Upper lobe of left lung (tissue), 6 donors: Measurements from ENCODE around the gene SIPA1. TPM values are rescaled to one million over a fixed set of nuclear protein-coding genes. Genes with fewer than 3 reads are reported as not detected.
A peak's percentile ranks its signal among the peaks of the same experiment; 100 is the strongest.
"Not testable (repeated sequence)": the region's sequence is repeated elsewhere in the genome, so short reads cannot be mapped to it uniquely, and the experiment has no call there.

ENCODE experiments used
- ATAC-seq, 2 donors: fragments of 200-7000 bp; cut with Tn5 transposase; one replicate each; pipeline ENCODE4 v1.9.1; 2022; ENCODE audit warnings: mild to moderate bottlenecking in 2 of 2, moderate library complexity in 2 of 2; ENCODE audit not compliant: low FRiP score in 2 of 2
- DNase-seq, 2 donors: peaks; one replicate each; pipeline ENCODE4 v3.0.0-alpha.2; 2019 to 2020
- H3K27ac ChIP-seq, 4 donors: fragments of 200-600 bp; sonication (generic); one replicate each; pipeline ENCODE4 v1.5.1; 2016 to 2019
- H3K27me3 ChIP-seq, 4 donors: fragments of 200-600 bp; sonication (generic); one replicate each; pipeline ENCODE4 v1.5.1; 2017 to 2019
- H3K36me3 ChIP-seq, 4 donors: fragments of 200-600 bp; sonication (generic); one replicate each; pipeline ENCODE4 v1.5.1; 2016 to 2019
- H3K4me1 ChIP-seq, 4 donors: fragments of 200-600 bp; sonication (generic); one replicate each; pipeline ENCODE4 v1.5.1; 2018 to 2019
- H3K4me3 ChIP-seq, 4 donors: fragments of 200-600 bp; sonication (generic); one replicate each; pipeline ENCODE4 v1.5.1; 2017 to 2019; ENCODE audit warnings: mild to moderate bottlenecking in 2 of 4, moderate library complexity in 1 of 4
- H3K9me3 ChIP-seq, 4 donors: fragments of 200-600 bp; sonication (generic); one replicate each; pipeline ENCODE4 v1.5.1; 2018 to 2019
- EP300 ChIP-seq, 4 donors: sonication (generic); formaldehyde crosslinking; IDR thresholded peaks; one replicate each; pipeline ENCODE4 v1.5.1; 2017; ENCODE audit warnings: antibody characterized with exemption in 4 of 4, control low read depth in 2 of 4
- POLR2A ChIP-seq, 4 donors: fragments of 450-650 bp; IDR thresholded peaks; one replicate each; pipeline ENCODE4 v1.5.1; 2016 to 2017; ENCODE audit warnings: antibody characterized with exemption in 4 of 4, mild to moderate bottlenecking in 2 of 4
- POLR2AphosphoS5 ChIP-seq, 2 donors: sonication (generic); formaldehyde crosslinking; IDR thresholded peaks; one replicate each; pipeline ENCODE4 v1.5.1; 2017; ENCODE audit warnings: antibody characterized with exemption in 2 of 2
- WGBS, 2 donors: methylation state at CpG; one replicate each; pipeline ENCODE4 v1.1.5; 2017 to 2018; 5-methylcytosine and 5-hydroxymethylcytosine counted together
- total RNA-seq, 6 donors: library from RNA; depleted of rRNA in 4 of 6; stranded (reverse); fragments of >200 nt in 4 of 6; gene quantifications; one replicate each; pipeline versions ENCODE4 v1.1.0 to v1.2.1, GENCODE V29; 2016 to 2021
- TF ChIP-seq, protein P1 (sequence below), 6 experiments: fragments of 450-650 bp in 4 of 6; fragments of 200-600 bp in 2 of 6; sonication (generic) in 2 of 6; IDR thresholded peaks; one replicate each; pipeline ENCODE4 v1.5.1; 2016 to 2019; ENCODE audit warnings: antibody characterized with exemption in 6 of 6
- donor health status: DM: no; HTN: no; CAD: no; lungs with moderate emphysema.
- donor health status: DM: no; HTN: yes; CAD: no; lungs with severe emphysema.

The SIPA1 gene
- total RNA-seq, 6 donors from 2014 or later: 42.7 to 137 (median 74.9) TPM

DNA sequence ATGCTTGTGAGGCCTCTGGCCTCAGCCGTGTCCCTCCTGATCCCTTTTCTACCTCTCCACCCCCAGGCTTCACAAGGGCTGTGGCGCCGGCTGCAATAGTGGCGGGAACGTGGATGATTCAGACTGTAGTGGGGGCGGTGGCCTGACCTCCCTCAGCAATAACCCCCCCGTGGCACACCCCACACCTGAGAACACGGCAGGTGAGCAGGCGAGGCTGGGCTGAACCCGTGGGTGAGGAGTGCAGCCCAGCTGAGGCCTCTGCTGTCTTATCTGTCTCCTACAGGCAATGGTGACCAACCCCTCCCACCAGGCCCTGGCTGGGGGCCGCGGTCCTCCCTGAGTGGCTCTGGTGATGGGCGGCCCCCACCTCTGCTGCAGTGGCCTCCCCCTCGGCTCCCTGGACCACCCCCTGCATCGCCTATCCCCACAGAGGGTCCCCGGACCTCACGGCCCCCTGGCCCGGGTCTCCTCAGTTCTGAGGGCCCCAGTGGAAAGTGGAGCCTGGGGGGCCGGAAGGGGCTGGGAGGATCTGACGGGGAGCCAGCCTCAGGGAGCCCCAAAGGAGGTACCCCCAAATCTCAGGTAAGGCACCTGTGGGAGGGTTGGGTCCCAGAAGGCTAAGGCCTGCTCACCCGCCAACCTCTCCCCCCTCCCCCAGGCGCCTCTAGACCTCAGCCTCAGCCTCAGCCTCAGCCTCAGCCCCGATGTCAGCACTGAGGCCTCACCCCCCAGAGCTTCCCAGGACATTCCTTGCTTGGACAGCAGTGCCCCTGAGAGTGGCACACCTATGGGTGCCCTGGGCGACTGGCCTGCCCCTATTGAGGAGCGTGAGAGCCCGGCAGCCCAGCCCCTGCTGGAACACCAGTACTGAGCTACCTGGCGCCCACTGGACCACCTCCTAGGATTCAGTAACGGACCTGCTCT is 1.5 kb upstream of the SIPA1 start:
- no peak overlapping the region for H3K4me3 ChIP-seq
- peak overlapping the region; percentile 15 to 99 (median 96) for H3K27ac ChIP-seq
- H3K27me3 ChIP-seq: no peaks in the 10 kb centered on the region
- peaks cover 18 to 59% (median 45%) of the 10 kb centered on the region in 4 donors for H3K36me3 ChIP-seq
- no peaks in the 10 kb centered on the region for H3K9me3 ChIP-seq
- peaks cover 34 to 47% (median 40%) of the 10 kb centered on the region in 4 donors for H3K4me1 ChIP-seq
- ATAC-seq: no peak
- WGBS, 2 donors: 86 to 94% methylated on average over 8 to 24 of the region's 28 CpGs
- peak in 1 of 2 donors; percentile 66 for DNase-seq
- TF ChIP-seq EP300 (IDR thresholded peaks at IDR 0.05) (no peak), POLR2AphosphoS5 (IDR thresholded peaks at IDR 0.05) (no peak), POLR2A (IDR thresholded peaks at IDR 0.05) (no peak)
- TF ChIP-seq, protein P1, sequence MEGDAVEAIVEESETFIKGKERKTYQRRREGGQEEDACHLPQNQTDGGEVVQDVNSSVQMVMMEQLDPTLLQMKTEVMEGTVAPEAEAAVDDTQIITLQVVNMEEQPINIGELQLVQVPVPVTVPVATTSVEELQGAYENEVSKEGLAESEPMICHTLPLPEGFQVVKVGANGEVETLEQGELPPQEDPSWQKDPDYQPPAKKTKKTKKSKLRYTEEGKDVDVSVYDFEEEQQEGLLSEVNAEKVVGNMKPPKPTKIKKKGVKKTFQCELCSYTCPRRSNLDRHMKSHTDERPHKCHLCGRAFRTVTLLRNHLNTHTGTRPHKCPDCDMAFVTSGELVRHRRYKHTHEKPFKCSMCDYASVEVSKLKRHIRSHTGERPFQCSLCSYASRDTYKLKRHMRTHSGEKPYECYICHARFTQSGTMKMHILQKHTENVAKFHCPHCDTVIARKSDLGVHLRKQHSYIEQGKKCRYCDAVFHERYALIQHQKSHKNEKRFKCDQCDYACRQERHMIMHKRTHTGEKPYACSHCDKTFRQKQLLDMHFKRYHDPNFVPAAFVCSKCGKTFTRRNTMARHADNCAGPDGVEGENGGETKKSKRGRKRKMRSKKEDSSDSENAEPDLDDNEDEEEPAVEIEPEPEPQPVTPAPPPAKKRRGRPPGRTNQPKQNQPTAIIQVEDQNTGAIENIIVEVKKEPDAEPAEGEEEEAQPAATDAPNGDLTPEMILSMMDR (IDR thresholded peaks at IDR 0.05): no peak

DNA sequence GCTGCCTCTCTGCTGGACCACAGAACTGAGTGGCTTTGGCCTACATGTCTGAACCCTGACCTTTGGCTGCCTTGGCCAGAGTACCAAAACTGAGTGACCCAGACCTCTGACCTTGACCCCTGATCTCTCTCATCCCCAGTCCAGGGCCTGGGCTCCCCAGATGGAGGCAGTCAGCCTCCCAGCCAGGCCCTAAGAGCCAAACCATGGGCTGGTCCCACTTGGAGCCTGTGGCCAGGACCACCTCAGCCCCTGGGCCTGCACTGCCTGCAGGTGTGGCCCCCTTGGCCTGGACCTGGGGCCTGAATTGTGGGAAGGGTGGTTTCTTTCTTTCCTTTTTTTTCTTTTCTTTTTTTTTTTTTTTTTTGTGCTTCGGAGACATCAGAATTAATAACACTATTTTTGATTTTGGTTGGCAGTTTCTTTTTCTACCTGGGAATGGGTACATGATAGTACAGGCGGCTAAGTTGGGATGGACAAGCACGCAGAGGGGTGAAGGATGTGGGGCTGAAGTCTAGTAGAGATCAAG is 806 bp upstream of the SIPA1 start:
- Histone ChIP-seq H3K36me3 (peaks cover 18 to 57% (median 40%) of the 10 kb centered on the region in 4 donors), H3K9me3 (no peaks in the 10 kb centered on the region), H3K27ac (peak overlapping the region; percentile 89 to 99 (median 96)), H3K27me3 (no peaks in the 10 kb centered on the region), H3K4me3 (no peak overlapping the region), H3K4me1 (peaks cover 39 to 54% (median 47%) of the 10 kb centered on the region in 4 donors)
- DNase-seq: no peak
- WGBS, 2 donors: 87 to 88% methylated on average over 3 of the region's 3 CpGs
- no peak for ATAC-seq
- TF ChIP-seq POLR2AphosphoS5 (IDR thresholded peaks at IDR 0.05) (no peak), POLR2A (IDR thresholded peaks at IDR 0.05) (no peak), EP300 (IDR thresholded peaks at IDR 0.05) (no peak)
- TF ChIP-seq, protein P1 (IDR thresholded peaks at IDR 0.05): no peak

DNA sequence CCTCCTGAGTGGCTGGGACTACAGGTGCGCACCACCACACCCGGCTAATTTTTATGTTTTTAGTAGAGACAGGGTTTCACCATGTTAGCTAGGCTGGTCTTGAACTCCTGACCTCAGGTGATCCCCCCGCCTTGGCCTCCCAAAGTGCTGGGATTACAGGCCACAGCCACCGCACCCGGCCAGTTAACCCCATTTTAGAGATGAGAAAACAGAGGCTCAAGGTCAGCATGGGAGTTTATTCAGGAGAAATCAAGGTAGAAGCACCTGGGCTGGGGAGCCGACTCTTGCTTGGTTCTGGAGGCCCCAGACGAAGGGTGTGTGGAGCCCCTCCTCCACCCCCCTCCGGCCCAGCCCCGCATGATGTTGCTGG is 1.3 kb downstream of the SIPA1 start:
- H3K4me3 ChIP-seq: peak overlapping the region in 3 of 4 donors; percentile 71 to 85 (median 76)

DNA sequence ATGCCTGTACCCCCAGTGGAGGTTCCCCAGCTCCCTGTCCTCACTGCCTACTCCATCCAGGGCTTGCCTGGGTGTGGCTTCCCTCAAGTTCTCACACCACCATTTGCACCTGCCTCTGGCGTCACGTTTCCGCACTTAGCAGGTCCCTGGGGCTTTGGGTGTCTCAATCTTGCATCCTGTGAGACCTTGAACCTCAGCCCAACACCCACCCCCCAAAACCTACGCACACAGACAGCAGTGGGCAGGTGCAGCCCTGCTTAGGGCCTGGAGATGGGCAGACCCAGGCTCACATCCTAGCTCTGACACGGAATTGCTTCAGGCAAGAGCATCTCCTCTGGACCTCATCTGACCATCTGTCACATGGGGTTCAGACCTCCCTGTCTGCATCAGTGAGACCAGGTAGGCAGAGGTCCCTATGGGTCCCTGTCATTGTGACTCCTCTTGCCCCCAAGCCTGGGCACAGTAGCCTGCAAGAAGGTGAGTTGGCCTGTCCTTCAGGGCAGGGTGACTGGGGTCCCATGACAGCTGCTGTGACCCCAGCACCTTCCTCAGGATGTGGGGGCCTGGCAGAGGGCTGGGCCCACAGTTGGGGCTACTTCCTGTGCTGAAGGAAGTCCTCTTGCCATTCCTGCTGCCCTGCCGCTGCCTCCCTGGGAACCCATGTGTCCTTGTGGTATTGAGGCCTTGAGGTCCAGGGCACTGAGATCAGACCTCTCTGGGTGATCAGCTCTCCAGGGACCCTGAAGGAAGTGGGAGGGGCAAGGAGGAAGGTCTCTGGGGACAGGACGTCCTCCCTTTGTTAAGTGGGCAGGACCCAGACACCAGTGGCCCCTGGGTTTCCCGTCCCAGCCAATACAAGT is 2.0 kb downstream of the SIPA1 start:
- TF ChIP-seq, protein P1 (IDR thresholded peaks at IDR 0.05): no peak
- TF ChIP-seq POLR2A (IDR thresholded peaks at IDR 0.05): peak in 1 of 4 donors; percentile 27
- TF ChIP-seq EP300 (IDR thresholded peaks at IDR 0.05): peak in 2 of 4 donors; percentile 64 to 73
- peak; percentile 66 to 81 for TF ChIP-seq POLR2AphosphoS5 (IDR thresholded peaks at IDR 0.05)
- ATAC-seq: peak in 1 of 2 donors; percentile 1

More for the DNA sequence above, 1.3 kb downstream of the SIPA1 start:
- H3K36me3 ChIP-seq: peaks cover 17 to 57% (median 39%) of the 10 kb centered on the region in 4 donors
- H3K27ac ChIP-seq: peak overlapping the region; percentile 89 to 99 (median 96)
- H3K27me3 ChIP-seq, DNase-seq, H3K9me3 ChIP-seq, ATAC-seq: not testable (repeated sequence)
- peaks cover 53 to 75% (median 66%) of the 10 kb centered on the region in 4 donors for H3K4me1 ChIP-seq
- 78 to 85% methylated on average over 3 to 8 of the region's 9 CpGs for WGBS, 2 donors

More for the DNA sequence above, 2.0 kb downstream of the SIPA1 start:
- peaks cover 53 to 76% (median 67%) of the 10 kb centered on the region in 4 donors for H3K4me1 ChIP-seq
- WGBS, 2 donors: 42 to 52% methylated on average over 5 to 6 of the region's 8 CpGs
- DNase-seq: peak in 1 of 2 donors; percentile 72
- H3K9me3 ChIP-seq: no peaks in the 10 kb centered on the region
- no peaks in the 10 kb centered on the region for H3K27me3 ChIP-seq
- peak overlapping the region in 3 of 4 donors; percentile 47 to 76 (median 71) for H3K4me3 ChIP-seq
- peak overlapping the region; percentile 89 to 99 (median 96) for H3K27ac ChIP-seq
- peaks cover 11 to 57% (median 36%) of the 10 kb centered on the region in 4 donors for H3K36me3 ChIP-seq
